ENCODE data around the gene GAS2. TPM values are rescaled to one million over a fixed set of nuclear protein-coding genes. Genes with fewer than 3 reads are reported as not detected.

Gene GAS2
- total and polyA plus RNA-seq, 9 of the 15 experiments (the other 6 are each of a cell fraction or from before 2014, with no cell fraction given), result 0.77 to 1.9 (median 1.1) TPM

GRCh38 chr11:22624742-22625447 is 41.5 kb upstream of the GAS2 start (continued):
- TF ChIP-seq, protein P1, sequence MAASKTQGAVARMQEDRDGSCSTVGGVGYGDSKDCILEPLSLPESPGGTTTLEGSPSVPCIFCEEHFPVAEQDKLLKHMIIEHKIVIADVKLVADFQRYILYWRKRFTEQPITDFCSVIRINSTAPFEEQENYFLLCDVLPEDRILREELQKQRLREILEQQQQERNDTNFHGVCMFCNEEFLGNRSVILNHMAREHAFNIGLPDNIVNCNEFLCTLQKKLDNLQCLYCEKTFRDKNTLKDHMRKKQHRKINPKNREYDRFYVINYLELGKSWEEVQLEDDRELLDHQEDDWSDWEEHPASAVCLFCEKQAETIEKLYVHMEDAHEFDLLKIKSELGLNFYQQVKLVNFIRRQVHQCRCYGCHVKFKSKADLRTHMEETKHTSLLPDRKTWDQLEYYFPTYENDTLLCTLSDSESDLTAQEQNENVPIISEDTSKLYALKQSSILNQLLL (CRISPR knock-in tag; IDR thresholded peaks at IDR 0.05; ENCODE audit: borderline replicate concordance), result no peak
- no peak for TF ChIP-seq MTF1 (CRISPR knock-in tag; IDR thresholded peaks at IDR 0.05; ENCODE audit: borderline replicate concordance)
- no peak for TF ChIP-seq FIP1L1 (IDR thresholded peaks at IDR 0.05; ENCODE audit: low read depth, low read length, poor library complexity, severe bottlenecking)
- no peak for TF ChIP-seq RBM15 (IDR thresholded peaks at IDR 0.05; ENCODE audit: insufficient read depth, low read length)
- TF ChIP-seq HMG20B (CRISPR knock-in tag; IDR thresholded peaks at IDR 0.05), result no peak
- 0 out of 2 replicates have a peak, but pooled peaks have one; percentile 26 for TF ChIP-seq BRD4 (IDR thresholded peaks at IDR 0.05)
- TF ChIP-seq FOXA1 (IDR thresholded peaks at IDR 0.05; ENCODE audit: borderline replicate concordance), result no peak
- TF ChIP-seq NR2C2 (CRISPR knock-in tag; IDR thresholded peaks at IDR 0.05), result no peak
- peak; percentile 80 for TF ChIP-seq NR2C2 (tag; IDR thresholded peaks at IDR 0.05)
- no peak for TF ChIP-seq ZNF232 (CRISPR knock-in tag; IDR thresholded peaks at IDR 0.05)
- no peak for TF ChIP-seq CBX8 (IDR thresholded peaks at IDR 0.05; ENCODE audit: borderline replicate concordance, extremely low read depth, low read depth, low read length, poor library complexity, severe bottlenecking)
- TF ChIP-seq, protein P2, sequence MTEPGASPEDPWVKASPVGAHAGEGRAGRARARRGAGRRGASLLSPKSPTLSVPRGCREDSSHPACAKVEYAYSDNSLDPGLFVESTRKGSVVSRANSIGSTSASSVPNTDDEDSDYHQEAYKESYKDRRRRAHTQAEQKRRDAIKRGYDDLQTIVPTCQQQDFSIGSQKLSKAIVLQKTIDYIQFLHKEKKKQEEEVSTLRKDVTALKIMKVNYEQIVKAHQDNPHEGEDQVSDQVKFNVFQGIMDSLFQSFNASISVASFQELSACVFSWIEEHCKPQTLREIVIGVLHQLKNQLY (CRISPR knock-in tag; conservative IDR thresholded peaks at IDR 0.05), result no peak
- no peak for TF ChIP-seq NFRKB (IDR thresholded peaks at IDR 0.05; ENCODE audit: low read depth)
- no peak for TF ChIP-seq ZNF644 (tag; IDR thresholded peaks at IDR 0.05; ENCODE audit: low read depth)
- no peak for TF ChIP-seq RFX1 (IDR thresholded peaks at IDR 0.05)
- no peak for TF ChIP-seq POLR2G (IDR thresholded peaks at IDR 0.05; ENCODE audit: low read depth, low read length)
- TF ChIP-seq ZNF707 (CRISPR knock-in tag; conservative IDR thresholded peaks at IDR 0.05), result no peak
- no peak for TF ChIP-seq HNRNPLL (IDR thresholded peaks at IDR 0.05; ENCODE audit: low read depth, low read length, poor library complexity, severe bottlenecking)
- TF ChIP-seq ZMIZ1 (IDR thresholded peaks at IDR 0.05; ENCODE audit: low read depth in 2 of 2, low read length in 2 of 2), result no peak
- no peak for TF ChIP-seq ATF4 (CRISPR knock-in tag; IDR thresholded peaks at IDR 0.05)
- no peak for TF ChIP-seq HNRNPH1 (optimal IDR thresholded peaks at IDR 0.05; ENCODE audit: low read depth, low read length)
- TF ChIP-seq ZNF785 (CRISPR knock-in tag; IDR thresholded peaks at IDR 0.05), result no peak

Data from K562 (cell line).